Activated CD4-positive, alpha-beta T cell treated with anti-CD3 and anti-CD28 coated beads, Interleukin-2, amount 50 U/mL, for 16 hours (primary cell): ENCODE measurements around the gene MPZL2.
"Not testable (repeated sequence)": the region's sequence is repeated elsewhere in the genome, so short reads cannot be mapped to it uniquely, and the experiment has no call there.

Source experiments
- DNase-seq: peaks from one replicate; pipeline ENCODE4 v3.0.0-alpha.2; 2020

MPZL2 gene

DNA sequence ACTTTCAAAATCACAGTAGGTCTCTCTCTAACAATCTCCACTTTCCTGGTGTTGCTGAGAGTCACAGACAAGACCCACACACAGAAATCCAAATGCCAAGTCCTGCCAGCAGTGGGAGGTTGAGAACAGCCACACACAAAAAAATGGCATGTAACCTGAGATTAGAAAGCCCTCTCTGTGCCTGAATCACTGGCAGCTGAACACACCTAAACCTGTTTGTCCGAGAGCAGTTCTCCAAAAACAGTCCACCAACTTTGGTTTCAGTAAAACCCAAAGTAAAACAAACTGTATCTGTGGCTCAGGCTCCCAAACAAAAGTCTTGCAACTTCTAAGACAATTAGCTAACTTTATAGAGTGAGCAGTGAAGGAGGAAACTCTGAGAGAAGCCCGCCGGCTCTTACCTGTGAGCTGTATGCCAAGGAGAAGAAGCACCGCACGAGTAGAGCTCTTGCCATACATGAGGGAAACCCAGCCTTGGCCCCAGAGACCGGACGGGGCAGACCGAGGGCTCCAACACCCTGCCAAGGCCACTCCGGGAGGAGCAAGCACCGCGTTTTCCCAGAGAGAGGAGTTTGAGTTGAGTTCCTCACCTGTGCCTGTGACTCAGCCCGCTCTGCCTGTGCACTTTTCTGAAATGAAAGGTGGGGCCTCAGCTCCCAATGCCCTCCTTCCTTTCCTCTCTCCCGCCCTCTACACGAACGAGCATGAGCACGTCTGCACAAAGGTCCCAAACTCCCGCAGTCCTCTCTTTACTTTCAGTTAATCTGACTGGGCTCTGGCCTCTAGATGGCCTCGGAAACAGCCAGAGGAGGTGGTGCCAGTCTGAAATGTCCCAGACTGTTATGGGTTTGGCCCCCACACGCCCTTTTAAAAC, at the start of gene MPZL2:
MPZL2 (minus strand) TSS at position 603 of the 874 bp plus-strand sequence; CDS start at position 459, 144 bp downstream.
- DNase-seq = peak; percentile 29

DNA sequence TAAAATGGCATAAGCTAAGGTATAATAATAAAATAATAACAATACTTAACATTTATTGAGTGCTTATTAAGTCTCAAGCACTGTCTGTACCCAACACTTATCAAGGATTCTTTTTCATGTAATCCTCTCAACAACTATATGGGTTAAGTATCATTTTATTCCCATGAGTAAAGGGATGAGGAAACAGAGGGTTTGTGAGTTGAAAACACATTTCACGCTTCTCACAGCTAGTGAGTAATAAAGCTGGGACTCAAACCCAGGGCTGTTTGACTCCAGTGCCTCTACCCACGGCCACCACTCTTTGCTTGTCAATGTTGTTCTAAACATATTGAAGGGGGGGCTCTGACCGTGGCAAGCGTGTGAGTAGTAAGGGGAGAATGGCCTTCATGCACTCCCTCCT, 49.1 kb upstream of the MPZL2 start:
- no peak for DNase-seq

DNA sequence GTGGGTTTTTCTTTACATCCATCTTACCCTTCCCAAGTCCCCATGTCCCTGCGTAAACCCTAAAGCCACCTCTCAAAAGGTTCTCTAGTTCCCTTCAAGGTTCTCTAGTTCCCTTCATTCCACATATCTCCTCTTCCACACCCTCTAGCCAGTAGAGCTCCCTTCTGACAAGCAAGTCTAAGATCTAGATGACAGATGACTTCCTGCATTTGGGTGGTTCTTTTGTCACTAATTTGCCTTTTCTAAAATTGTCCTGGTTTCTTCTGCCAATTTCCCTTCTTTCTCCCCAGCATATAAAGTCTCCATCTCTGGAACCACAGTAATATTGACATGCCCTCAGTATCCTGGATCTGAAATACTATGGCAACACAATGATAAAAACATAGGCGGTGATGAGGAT, 48.2 kb upstream of the MPZL2 start:
- DNase-seq = no peak

DNA sequence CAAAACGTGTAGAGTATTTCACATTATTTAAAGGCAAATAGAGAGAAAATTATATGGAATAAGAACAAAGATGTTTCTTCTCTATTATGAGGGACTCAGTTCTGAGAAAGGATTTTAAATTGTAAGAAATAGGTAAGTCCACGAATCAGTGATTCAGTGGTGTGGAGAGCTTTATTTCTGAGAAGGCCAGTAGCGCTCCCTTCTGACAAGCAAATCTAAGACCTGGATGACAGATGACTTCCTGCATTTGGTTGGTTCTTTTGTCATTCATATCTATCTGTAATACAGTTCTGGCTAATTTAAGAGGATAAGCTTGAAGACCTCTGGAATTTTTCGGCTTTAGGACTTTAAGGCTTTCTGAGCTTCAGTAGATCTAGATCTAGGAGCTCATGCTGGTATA, 47.4 kb upstream of the MPZL2 start:
- DNase-seq = no peak

DNA sequence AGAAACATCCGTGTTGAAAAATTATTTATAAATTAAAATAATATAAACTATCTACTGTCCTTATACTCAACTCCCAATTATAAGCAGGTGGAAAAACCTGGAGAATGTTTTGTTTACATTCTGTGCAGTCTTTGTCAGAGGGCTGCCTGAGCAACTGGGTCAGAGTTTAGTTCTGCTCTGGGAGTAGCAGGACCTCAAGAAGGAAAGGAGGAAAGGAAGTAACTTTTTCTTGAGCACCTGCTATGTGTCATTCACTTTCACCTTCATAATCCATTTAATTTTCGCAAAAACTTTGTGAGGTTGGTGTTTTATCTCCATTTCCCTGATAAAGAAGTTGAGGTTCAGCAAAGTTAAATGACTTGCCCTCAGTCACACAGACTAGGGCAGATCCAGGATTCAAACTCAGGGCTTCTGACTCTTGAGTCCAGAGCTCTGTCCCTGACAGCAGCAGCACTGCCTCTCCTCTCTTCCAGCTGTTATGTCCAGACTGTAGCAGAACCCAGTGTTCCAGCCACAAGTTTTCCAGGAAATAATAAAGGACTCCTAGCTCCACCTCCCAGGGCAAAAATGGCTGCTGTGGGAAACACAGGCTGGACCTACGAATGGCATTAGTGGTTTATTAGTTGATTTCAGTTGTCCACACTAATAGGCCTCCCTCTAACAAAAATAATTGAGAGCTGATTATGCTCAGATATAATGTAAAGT, 46.8 kb upstream of the MPZL2 start:
- DNase-seq = no peak

DNA sequence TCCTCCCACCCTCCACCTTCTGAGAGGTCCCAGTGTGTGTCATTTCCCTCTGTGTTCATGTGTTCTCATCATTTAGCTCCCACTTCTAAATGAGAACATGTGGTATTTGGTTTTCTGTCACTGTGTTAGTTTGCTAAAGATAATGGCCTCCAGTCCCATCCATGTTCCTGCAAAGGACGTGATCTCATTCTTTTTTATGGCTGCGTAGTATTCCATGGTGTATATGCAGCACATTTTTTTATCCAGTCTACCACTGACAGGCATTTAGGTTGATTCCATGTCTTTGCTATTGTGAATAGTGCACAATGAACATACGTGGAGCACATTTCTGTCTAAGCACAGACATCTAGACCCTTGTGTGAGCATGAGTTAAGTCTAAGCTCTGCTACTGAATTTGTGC, 46.2 kb upstream of the MPZL2 start:
- DNase-seq = no peak

DNA sequence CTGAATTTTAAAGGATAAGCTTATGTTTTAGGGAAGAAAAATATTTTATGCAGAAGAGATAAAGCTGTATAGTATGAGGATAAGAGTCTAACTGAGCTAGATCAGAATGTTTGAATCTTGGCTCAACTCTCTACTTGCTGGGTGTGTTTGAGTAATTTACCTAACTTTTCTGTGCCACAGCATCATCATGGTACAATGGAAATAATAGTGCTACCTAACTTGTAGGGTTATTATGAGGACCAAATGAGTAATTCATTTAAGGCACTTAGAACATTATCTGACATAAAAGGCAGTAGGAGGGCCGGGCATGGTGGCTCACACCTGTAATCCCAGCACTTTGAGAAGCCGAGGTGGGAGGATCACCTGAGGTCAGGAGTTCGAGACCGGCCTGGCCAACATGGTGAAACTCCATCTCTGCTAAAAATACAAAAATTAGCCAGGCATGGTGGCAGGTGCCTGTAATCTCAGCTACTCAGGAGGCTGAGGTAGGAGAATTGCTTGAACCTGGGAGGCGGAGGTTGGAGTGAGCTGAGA, 45.0 kb upstream of the MPZL2 start:
- not testable (repeated sequence) for DNase-seq

DNA sequence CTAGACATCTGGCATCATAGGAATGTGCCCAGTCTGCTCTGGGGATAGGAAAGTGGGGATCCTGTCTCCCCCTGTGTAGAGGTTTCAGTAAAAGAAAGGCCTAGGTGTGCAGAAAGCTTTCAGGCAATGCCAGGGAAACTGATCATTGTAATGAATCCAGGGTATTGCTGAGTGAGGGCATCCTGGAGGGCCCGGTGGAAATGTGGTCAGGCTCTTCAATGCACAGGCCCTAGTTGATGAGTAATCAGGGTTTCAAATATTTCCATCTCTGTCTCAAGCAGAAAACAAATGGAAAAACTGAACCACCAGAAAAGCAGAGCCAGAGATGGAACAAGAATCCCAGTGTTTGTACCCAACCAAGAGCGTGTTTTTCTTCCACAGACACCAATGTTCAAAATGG, 42.5 kb upstream of the MPZL2 start:
- DNase-seq = peak; percentile 60

DNA sequence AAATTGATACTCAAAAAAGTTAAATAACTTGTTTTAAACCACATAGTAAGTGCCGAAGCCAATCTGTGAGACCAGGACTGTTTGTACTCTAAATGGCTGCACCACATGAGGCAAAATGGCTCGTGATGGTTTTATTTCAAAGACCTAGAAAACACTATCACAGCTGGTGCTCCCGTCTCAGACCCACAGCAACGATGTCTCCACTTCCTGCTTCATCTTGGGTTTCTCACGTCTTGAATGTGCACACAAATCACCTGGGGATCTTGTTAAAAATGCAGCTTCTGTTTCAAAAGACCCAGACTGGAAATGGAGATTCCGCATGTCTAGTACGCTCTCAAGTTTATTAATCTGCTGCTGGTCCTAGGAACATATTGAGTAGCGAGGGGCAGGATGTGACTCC, 41.6 kb upstream of the MPZL2 start:
- DNase-seq = peak; percentile 61

DNA sequence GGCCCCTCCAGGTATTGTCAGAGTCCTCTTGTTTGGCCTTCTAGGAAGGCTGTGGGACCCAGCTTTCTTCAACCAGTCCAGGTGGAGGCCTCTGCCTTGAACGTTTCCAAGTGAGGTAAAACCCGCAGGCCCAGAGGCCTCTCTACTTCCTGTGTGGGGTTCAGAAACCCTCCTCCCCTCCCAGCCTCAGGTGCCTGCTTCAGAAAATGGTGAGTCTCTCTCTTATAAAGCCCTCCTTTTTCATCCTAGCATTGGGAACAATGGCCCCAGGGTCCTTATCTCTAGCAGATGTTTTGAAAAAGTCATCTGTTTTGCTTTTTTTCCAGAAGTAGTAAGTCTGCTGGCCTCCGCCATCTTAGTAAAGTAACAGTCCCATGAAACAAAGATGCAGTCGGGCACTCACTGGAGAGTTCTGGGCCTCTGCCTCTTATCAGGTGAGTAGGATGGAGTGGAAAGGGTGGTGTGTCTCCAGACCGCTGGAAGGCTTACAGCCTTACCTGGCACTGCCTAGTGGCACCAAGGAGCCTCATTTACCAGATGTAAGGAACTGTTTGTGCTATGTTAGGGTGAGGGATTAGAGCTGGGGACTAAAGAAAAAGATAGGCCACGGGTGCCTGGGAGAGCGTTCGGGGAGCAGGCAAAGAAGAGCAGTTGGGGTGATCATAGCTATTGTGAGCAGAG, 40.6 kb upstream of the MPZL2 start, which contains the start of gene CD3E:
CD3E (plus strand) TSS at position 163 of the 681 bp plus-strand sequence; CDS start at position 386, 223 bp downstream.
- DNase-seq = peak; percentile 83

DNA sequence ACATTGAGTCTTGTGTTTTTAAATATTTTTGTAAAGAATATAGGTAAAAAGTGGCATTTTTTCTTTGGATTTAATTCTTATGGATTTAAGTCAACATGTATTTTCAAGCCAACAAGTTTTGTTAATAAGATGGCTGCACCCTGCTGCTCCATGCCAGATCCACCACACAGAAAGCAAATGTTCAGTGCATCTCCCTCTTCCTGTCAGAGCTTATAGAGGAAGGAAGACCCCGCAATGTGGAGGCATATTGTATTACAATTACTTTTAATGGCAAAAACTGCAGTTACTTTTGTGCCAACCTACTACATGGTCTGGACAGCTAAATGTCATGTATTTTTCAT, 40.1 kb upstream of the MPZL2 start:
- DNase-seq = no peak

DNA sequence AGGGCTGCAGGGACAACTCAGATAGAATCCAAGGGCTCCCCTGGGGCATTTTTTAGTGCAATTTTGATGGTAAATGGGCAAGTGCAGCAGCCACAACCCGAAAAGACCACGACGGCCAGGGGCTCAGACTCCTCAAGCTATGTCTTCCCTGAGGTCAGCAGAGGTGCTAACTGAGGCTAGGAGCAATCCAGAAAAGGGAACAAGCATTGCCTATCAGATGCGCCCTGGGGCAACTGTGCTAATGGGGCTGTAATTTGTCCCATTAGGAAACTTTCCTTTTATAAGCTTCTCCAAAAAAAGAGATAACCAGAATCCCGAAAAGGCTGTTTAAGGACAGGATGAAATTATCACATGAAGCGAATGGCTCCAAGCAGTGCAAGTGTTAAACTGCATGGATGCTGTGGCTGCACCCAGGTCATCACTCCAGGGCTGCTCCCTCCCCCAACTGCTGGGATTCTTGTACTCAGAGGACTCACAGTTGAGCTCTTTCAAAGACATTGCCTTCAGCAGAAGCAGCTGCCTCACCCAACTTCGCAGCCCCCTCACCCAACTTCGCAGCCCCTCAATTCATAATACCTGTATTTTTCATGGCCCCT, 37.6 kb upstream of the MPZL2 start:
- no peak for DNase-seq

DNA sequence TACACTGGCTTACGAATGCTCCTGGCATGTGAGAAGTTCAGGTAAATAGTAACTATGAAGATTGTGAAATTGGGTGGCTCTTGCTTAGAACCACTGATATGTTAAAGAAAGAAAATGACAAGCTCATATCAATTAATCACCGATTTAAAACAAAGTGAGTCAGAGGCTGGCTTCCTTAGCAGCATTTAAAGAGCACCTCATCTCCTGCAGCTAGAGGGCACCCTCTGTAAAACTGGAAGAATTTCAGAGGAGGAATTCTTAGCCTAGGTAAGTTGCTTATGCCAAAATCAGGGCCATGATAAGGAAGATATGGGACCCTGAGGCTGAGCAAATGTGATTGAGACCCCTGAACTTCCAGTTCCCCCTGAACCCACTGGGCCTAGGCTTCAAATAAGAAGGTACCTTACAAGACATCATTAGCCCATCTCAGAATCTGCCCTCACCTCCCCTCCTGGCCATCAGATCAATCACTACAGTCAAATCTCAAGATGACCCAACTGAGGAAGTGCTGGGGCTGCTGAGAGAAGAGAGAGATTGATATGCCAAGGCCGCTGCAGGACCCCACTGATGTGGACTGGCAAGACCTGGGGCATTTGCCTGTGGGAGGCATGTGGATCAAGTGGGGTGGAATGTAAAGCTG, 31.8 kb upstream of the MPZL2 start:
- DNase-seq = peak; percentile 54

DNA sequence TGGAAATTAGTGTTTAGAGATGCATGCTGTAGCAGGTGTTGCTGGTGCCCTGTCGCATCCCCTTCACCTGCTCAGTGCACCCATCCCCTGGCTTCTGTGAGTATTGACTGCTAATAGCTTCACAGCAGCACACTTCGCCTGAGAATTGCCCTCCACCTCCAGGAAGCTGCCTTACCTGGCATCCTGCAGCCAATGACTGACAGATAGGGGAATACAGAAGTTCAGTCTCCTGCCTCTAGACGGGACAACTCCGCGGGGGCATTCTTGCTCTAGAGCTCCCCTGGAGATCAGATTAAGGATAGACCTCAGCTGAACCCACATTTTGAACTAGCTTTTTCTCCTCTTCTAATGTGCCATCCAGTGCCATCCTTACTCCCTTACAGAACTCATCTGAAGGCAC, 31.1 kb upstream of the MPZL2 start:
- no peak for DNase-seq

DNA sequence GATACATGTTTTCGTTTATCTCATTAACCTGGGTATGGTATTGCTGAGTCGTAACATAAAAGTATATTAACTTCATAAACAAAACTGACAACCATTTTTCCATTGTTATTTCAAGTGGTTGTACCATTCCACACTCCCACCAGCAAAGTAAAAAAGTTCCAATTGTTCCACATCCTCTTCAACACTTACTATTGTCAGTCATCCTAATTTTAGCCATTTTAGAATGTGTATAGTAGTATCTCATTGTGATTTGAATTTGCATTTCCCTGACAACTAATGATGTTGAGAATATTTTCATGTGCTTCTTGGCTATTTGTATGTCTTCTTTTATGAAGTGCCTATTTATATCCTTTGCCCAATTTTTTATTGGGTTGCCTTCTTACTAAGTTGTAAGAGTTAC, 30.0 kb upstream of the MPZL2 start:
- no peak for DNase-seq

DNA sequence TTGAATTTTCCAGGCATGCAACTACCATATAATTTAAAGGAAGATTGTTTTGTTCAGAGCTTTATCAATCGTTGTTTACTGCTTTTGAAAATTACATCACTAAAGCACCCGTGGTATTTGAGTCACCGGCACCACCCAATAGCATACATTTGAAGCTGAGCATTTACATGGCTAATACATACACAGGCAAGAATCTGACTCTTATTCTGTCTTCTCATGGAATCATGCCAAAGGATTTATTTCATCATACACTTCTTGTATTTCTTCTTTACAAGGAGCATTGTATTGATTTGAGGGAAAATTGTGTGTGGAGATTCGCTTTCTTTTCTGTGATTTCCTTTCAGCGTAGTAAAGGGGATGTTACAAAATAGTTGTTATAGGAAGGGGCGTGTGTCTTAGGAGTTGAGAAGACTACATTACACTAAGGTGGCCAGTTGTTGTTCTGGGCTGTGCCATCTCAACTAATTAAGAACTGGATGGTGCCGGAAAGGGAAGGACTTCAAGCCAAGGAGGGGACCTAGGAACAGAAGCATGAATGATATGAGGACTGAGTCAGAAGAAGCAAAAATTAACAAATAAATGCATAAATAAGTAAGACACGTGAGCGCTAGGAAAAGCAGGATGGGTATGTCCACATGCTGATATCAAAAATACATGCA, 27.5 kb upstream of the MPZL2 start:
- DNase-seq = no peak

DNA sequence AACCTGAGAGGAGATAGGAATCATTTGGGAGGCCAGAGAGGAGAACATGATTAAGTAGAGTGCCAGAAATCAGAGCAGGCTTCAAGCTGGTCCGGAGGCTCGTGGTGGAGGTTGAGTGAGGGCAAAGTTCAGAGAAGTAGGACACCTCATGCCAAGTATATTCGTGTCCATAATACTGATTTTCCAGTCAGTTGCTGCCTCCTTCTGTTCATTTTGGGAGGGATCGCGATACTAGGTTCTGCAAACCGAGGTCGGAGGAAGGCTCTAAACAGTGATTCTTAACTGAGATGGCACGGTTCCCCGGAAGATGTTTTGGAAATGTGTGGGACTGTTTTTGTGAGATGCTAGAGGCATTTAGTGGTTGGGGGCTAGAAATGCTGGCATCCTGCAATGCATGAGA, 26.8 kb upstream of the MPZL2 start:
- peak; percentile 54 for DNase-seq

DNA sequence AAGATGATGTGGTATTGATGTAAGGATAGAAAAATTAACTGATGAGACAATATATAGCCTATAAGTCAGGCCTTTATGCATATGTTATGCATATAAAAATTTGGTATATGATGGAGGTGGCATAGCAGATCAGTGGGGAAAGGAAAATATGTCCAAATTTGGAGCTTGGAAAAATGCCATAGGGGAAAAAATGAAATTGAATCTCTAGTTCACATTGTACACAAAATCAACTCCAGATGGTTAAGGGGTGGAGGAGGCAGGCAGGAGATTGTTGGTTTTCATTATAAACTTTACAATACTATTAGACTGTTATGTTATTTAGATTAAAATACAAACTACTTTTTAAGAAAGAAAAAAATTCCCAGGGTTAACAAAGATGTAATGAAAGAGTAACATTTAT, 25.3 kb upstream of the MPZL2 start:
- DNase-seq = no peak

DNA sequence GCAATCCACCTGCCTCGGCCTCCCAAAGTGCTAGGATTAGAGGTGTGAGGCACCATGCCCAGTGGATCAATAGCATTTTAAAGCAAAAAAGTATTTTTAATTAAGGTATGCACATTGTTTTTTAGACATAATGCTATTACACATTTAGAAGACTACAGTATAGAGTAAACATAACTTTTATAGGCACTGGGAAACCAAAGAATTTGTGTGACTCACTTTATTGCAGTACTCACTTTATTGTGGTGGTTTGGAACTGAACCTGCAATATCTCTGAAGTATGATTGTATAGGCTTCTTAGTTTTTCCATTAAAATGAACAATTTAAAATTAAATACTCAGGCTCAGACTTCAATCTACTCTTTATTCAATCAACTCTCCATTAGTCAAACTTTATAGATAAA, 22.9 kb upstream of the MPZL2 start:
- DNase-seq = no peak

DNA sequence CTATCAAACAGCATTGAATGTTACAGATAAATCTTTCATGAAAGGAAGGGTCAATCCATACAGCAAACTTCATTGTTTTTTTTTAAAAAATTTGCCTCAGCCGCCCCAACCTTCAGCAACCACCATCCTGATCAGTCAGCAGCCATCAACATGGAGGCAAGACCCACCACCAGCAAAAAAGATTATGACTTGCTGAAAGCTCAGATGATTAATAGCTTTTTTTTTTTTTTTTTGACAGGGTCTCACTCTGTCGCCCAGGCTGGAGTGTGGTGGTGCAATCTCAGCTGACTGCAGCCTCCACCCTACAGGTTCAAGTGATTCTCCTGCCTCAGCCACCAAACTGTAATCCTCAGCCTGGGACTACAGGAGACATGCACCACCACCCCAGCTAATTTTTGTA, 22.4 kb upstream of the MPZL2 start:
- DNase-seq = no peak

DNA sequence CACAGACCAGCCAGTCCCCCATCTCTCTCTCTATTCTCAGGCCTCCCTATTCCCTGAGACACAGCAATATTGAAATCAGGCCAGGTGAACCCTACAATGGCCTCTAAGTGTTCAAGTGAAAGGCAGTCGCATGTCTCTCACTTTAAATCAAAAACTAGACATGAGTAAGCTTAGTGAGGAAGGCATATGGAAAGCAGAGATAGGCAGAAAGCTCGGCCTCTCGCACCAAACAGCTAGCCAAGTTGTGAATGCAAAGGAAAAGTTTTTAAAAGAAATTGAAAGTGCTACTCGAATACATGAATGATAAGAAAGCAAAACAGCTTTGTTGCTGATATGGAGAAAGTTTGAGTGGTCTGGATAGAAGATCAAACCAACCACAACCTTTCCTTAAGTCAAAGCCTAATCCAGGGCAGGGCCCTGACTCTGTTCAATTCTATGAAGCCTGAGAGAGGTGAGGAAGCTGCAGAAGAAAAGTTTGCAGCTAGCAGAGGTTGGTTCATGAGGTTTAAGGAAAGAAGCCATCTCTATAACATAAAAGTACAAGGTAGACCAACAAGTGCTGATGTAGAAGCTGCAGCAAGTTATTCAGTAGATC, 19.8 kb upstream of the MPZL2 start:
- no peak for DNase-seq
